ENCODE results near the gene KRT73. TPM values are rescaled to one million over a fixed set of nuclear protein-coding genes. Genes with fewer than 3 reads are reported as not detected.

The KRT73 gene
- total and polyA plus RNA-seq, 2 donors (not counting 3 experiments of a cell fraction or from before 2014, with no cell fraction given): not detected

DNA sequence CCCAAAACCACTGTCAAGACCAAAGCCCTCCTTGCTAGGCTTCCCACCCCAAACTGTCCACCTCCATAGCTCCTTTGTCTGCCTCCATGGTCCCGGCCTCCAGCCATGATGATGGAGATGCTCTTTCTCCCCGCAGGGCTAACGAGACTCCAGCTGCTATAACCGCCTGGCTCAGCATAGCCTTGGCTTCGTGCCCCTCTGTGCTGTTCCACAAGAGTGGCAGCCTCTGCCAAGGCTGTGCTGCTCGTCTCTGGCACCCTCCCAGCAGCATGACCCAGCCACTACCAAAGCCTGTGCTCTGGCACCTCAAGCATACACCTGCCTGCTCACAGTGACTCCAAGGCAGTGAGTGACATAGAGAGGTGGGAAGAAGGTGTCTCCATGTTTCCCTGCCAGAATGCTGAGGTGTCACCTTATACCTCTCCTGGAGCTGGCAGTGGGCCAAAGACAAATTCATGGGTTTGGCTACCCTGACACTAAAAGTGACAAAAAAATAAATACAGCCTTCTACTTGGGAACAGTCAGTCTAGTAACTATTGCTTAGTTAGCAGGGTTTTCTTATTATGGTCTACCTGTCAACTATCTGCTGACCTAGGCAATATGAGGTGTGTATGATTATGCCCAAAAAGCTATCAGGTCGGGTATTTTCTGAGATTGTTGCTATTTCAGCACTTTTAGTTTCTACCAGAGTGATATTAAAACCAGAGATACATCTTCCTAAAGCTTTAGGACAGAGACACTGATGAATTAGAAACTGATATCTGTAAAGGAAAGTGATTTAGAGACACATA is 16.1 kb upstream of the KRT73 start:
- intact Hi-C loops (cut with micrococcal nuclease): no loop called here
- FAIRE-seq (no peak), DNase-seq (ENCODE audit: low read depth, low spot score) (no peak)
- Histone ChIP-seq H4K20me1 (replicated peaks; ENCODE audit: control insufficient read depth, extremely low read depth, insufficient read depth, low read length) (no peaks in the 10 kb centered on the region), H3K36me3 (ENCODE audit: control insufficient read depth in 2 of 2, extremely low read depth in 1 of 2, insufficient read depth in 2 of 2, low read length in 2 of 2) (no peaks in the 10 kb centered on the region), H3K4me1 (ENCODE audit: control insufficient read depth, extremely low read depth, insufficient read depth, low read length) (no peaks in the 10 kb centered on the region), H2AFZ (ENCODE audit: low read depth, low read length) (no peak overlapping the region), H3K27me3 (ENCODE audit: control insufficient read depth in 2 of 2, insufficient read depth in 2 of 2, low read length in 2 of 2) (peaks cover 12 to 14% of the 10 kb centered on the region in 2 experiments), H3K79me2 (ENCODE audit: control insufficient read depth, insufficient read depth, low read length) (no peaks in the 10 kb centered on the region), H3K9me3 (replicated peaks; ENCODE audit: control insufficient read depth, insufficient read depth, low read length) (no peaks in the 10 kb centered on the region), H3K9me1 (replicated peaks; ENCODE audit: control insufficient read depth, extremely low read depth, insufficient read depth, low read length) (no peaks in the 10 kb centered on the region), H3K4me3 (replicated peaks in 1 of 3; ENCODE audit: insufficient read depth in 1 of 3, low read depth in 1 of 3, low read length in 3 of 3) (no peak overlapping the region), H3K4me2 (ENCODE audit: insufficient read depth, low read length) (no peak overlapping the region), H3K9ac (replicated peaks; ENCODE audit: extremely low read depth, insufficient read depth, low read length) (no peak overlapping the region), H3K27ac (ENCODE audit: insufficient read depth, low read depth, low read length) (no peak overlapping the region)
- dilution Hi-C loops (cut with MboI; ENCODE audit: extremely low pct_ligation_motif_present, low sequenced_read_pairs): no loop called here
- ChIA-PET POLR2A (no interaction called here), CTCF (no interaction called here)
- TF ChIP-seq MYC (IDR thresholded peaks at IDR 0.05; ENCODE audit: low read depth, low read length) (no peak), EZH2 (IDR thresholded peaks at IDR 0.05; ENCODE audit: borderline replicate concordance, low read depth, low read length, severe bottlenecking) (no peak), GATA2 (IDR thresholded peaks at IDR 0.05; ENCODE audit: insufficient read depth, insufficient read length, low read depth, low read length) (no peak), POLR2A (IDR thresholded peaks at IDR 0.05; ENCODE audit: low read depth, low read length) (no peak), FOS (IDR thresholded peaks at IDR 0.05; ENCODE audit: borderline replicate concordance, insufficient read depth, low read length) (no peak), POLR2AphosphoS5 (IDR thresholded peaks at IDR 0.05; ENCODE audit: insufficient read depth, low read depth, low read length) (no peak), JUN (IDR thresholded peaks at IDR 0.05; ENCODE audit: borderline replicate concordance, insufficient read depth, insufficient read length, low read depth) (no peak)
- TF ChIP-seq, protein P1, sequence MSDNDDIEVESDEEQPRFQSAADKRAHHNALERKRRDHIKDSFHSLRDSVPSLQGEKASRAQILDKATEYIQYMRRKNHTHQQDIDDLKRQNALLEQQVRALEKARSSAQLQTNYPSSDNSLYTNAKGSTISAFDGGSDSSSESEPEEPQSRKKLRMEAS (IDR thresholded peaks at IDR 0.05; ENCODE audit: insufficient read depth, insufficient read length): no peak
- TF ChIP-seq, protein P2, sequence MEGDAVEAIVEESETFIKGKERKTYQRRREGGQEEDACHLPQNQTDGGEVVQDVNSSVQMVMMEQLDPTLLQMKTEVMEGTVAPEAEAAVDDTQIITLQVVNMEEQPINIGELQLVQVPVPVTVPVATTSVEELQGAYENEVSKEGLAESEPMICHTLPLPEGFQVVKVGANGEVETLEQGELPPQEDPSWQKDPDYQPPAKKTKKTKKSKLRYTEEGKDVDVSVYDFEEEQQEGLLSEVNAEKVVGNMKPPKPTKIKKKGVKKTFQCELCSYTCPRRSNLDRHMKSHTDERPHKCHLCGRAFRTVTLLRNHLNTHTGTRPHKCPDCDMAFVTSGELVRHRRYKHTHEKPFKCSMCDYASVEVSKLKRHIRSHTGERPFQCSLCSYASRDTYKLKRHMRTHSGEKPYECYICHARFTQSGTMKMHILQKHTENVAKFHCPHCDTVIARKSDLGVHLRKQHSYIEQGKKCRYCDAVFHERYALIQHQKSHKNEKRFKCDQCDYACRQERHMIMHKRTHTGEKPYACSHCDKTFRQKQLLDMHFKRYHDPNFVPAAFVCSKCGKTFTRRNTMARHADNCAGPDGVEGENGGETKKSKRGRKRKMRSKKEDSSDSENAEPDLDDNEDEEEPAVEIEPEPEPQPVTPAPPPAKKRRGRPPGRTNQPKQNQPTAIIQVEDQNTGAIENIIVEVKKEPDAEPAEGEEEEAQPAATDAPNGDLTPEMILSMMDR (IDR thresholded peaks at IDR 0.05; ENCODE audit: extremely low read depth in 1 of 2, insufficient read depth in 1 of 2, low read depth in 1 of 2, low read length in 2 of 2): no peak
- no TSS peak for BruUV-seq (replicated peaks)
